SK-N-SH (cell line): ENCODE results near the gene MED15. TPM values are rescaled to one million over a fixed set of nuclear protein-coding genes. Genes with fewer than 3 reads are reported as not detected.
"Not testable (repeated sequence)": the region's sequence is repeated elsewhere in the genome, so short reads cannot be mapped to it uniquely, and the experiment has no call there.

ENCODE experiments used
- CTCF ChIA-PET: fragments of 300-600, 350-600 bp; formaldehyde crosslinking; extraction: SDS; loops from one replicate; lab custom pipeline; 2021; lab: Yijun Ruan, JAX
- POLR2A ChIA-PET: fragments of 350-600 bp; sonication (Branson Sonifier 250); formaldehyde crosslinking; extraction: SDS; loops from one replicate; lab custom pipeline; 2020; ENCODE audit warnings: antibody characterized with exemption, inconsistent platforms; lab: Yijun Ruan, JAX
- DNase-seq: peaks from one replicate; pipeline ENCODE4 v3.0.0; 2012
- H2AFZ ChIP-seq: fragments of 200-600 bp; sonication (generic); 2 replicates; pipeline ENCODE4 v1.8.1; 2016; ENCODE audit warnings: antibody characterized with exemption, mild to moderate bottlenecking, low read depth
- H3F3A ChIP-seq: fragments of 200-600 bp; sonication (generic); replicated peaks from 2 replicates; pipeline ENCODE3; 2016; ENCODE audit warnings: antibody characterized with exemption, mild to moderate bottlenecking; ENCODE audit not compliant: insufficient read depth
- H3K27ac ChIP-seq, 2 experiments: fragments of 200-500 bp in 1 of 2; fragments of 200-600 bp in 1 of 2; sonication (Bioruptor generic) in 1 of 2; sonication (generic), shearing (Covaris generic) in 1 of 2; 2 replicates each; pipeline versions ENCODE4 v1.5.1 to v1.6.1; 2014 to 2016; ENCODE audit warnings: low read depth in 2 of 2, inconsistent platforms in 1 of 2, low read length in 1 of 2, mild to moderate bottlenecking in 1 of 2, mixed read lengths in 1 of 2
- H3K27me3 ChIP-seq: fragments of 200-600 bp; sonication (generic), shearing (Covaris generic); 2 replicates; pipeline ENCODE4 v1.6.1; 2016; ENCODE audit warnings: mixed run types; ENCODE audit not compliant: insufficient read depth
- H3K36me3 ChIP-seq, 2 experiments: fragments of 200-500 bp in 1 of 2; fragments of 200-600 bp in 1 of 2; sonication (Bioruptor generic) in 1 of 2; sonication (generic) in 1 of 2; replicated peaks in 1 of 2; 2 replicates each; pipeline versions ENCODE3 to v1.5.1; 2014 to 2016; ENCODE audit warnings: low read length in 1 of 2, mild to moderate bottlenecking in 1 of 2; ENCODE audit not compliant: insufficient read depth in 2 of 2, control insufficient read depth in 1 of 2
- H3K4me1 ChIP-seq, 2 experiments: fragments of 200-500 bp in 1 of 2; fragments of 200-600 bp in 1 of 2; sonication (Bioruptor generic) in 1 of 2; sonication (generic), shearing (Covaris generic) in 1 of 2; 2 replicates each; pipeline versions ENCODE4 v1.5.1 to v1.6.1; 2014 to 2016; ENCODE audit warnings: low read depth in 1 of 2, low read length in 1 of 2, mixed run types in 1 of 2; ENCODE audit not compliant: insufficient read depth in 2 of 2, control insufficient read depth in 1 of 2
- H3K4me2 ChIP-seq: fragments of 200-600 bp; sonication (generic), shearing (Covaris generic); 2 replicates; pipeline ENCODE4 v1.6.1; 2017; ENCODE audit warnings: mixed run types
- H3K4me3 ChIP-seq, 2 experiments: fragments of 200-500 bp in 1 of 2; fragments of 200-600 bp in 1 of 2; sonication (Bioruptor generic) in 1 of 2; sonication (generic), shearing (Covaris generic) in 1 of 2; 2 replicates each; pipeline versions ENCODE4 v1.5.1 to v1.8.1; 2014 to 2016; ENCODE audit warnings: low read depth in 2 of 2, inconsistent platforms in 1 of 2, low read length in 1 of 2, mild to moderate bottlenecking in 1 of 2, mixed read lengths in 1 of 2, moderate library complexity in 1 of 2
- H3K79me2 ChIP-seq: fragments of 200-600 bp; sonication (generic); 2 replicates; pipeline ENCODE4 v1.8.1; 2017; ENCODE audit warnings: mild to moderate bottlenecking; ENCODE audit not compliant: insufficient read depth
- H3K9ac ChIP-seq: fragments of 200-600 bp; sonication (generic); 2 replicates; pipeline ENCODE4 v1.6.1; 2017; ENCODE audit warnings: mixed run types
- H3K9me2 ChIP-seq: fragments of 200-600 bp; sonication (generic); 2 replicates; pipeline ENCODE4 v1.6.1; 2017; ENCODE audit warnings: mixed run types
- H3K9me3 ChIP-seq: fragments of 200-600 bp; sonication (generic); 2 replicates; pipeline ENCODE4 v1.6.1; 2017; ENCODE audit warnings: mixed run types, mild to moderate bottlenecking, moderate library complexity
- H4K20me1 ChIP-seq: fragments of 200-600 bp; sonication (generic); 2 replicates; pipeline ENCODE4 v1.6.1; 2017; ENCODE audit warnings: mild to moderate bottlenecking, mixed run types; ENCODE audit not compliant: insufficient read depth
- ELF1 ChIP-seq: IDR thresholded peaks from 2 replicates; pipeline ENCODE4 v1.4.0; 2012
- EP300 ChIP-seq, 2 experiments: IDR thresholded peaks; 2 replicates each; pipeline versions ENCODE4 v1.4.0 to v1.6.1; 2012; ENCODE audit warnings: borderline replicate concordance in 1 of 2, low read depth in 1 of 2, low read length in 1 of 2
- FOSL2 ChIP-seq: IDR thresholded peaks from 2 replicates; pipeline ENCODE4 v1.4.0; 2012; ENCODE audit warnings: low read depth, mild to moderate bottlenecking, moderate library complexity, borderline replicate concordance
- FOXJ3 ChIP-seq: sonication (generic); formaldehyde crosslinking; IDR thresholded peaks from 2 replicates; pipeline ENCODE4 v1.5.1; 2020; ENCODE audit warnings: mild to moderate bottlenecking, missing genetic modification reagents
- JUND ChIP-seq: IDR thresholded peaks from 2 replicates; pipeline ENCODE4 v1.4.0; 2012
- NFIC ChIP-seq: IDR thresholded peaks from 2 replicates; pipeline ENCODE4 v1.4.0; 2012; ENCODE audit warnings: borderline replicate concordance
- NRF1 ChIP-seq: IDR thresholded peaks from 2 replicates; pipeline ENCODE4 v1.6.1; 2012; ENCODE audit warnings: low read depth, mild to moderate bottlenecking, low read length
- POLR2AphosphoS5 ChIP-seq: IDR thresholded peaks from 2 replicates; pipeline ENCODE4 v1.6.1; 2012; ENCODE audit warnings: low read depth, low read length
- RAD21 ChIP-seq: IDR thresholded peaks from 2 replicates; pipeline ENCODE4 v1.6.1; 2012; ENCODE audit warnings: mild to moderate bottlenecking, low read length
- SMC3 ChIP-seq: IDR thresholded peaks from 2 replicates; pipeline ENCODE4 v1.6.1; 2012; ENCODE audit warnings: low read depth, low read length, improper control_type of control experiment
- TAF1 ChIP-seq: IDR thresholded peaks from 2 replicates; pipeline ENCODE4 v1.6.1; 2012; ENCODE audit warnings: low read depth, mild to moderate bottlenecking, low read length, moderate library complexity, borderline replicate concordance
- TCF12 ChIP-seq: IDR thresholded peaks from 2 replicates; pipeline ENCODE4 v1.4.0; 2012
- YY1 ChIP-seq: IDR thresholded peaks from 2 replicates; pipeline ENCODE4 v1.4.0; 2012; ENCODE audit warnings: low read depth, mild to moderate bottlenecking
- WGBS: methylation state at CpG from one replicate; pipeline ENCODE4 v1.1.6; 2017; ENCODE audit warnings: low lambda C conversion rate; 5-methylcytosine and 5-hydroxymethylcytosine counted together
- polyA plus RNA-seq, 3 experiments: library from polyadenylated mRNA; depleted of rRNA; stranded (reverse); fragments of >200 nt; gene quantifications; 2 replicates each; pipeline ENCODE4 v1.2.3, GENCODE V29; 2012
- TF ChIP-seq, protein P1 (sequence below): fragments of 200-600 bp; sonication (generic); IDR thresholded peaks from 2 replicates; pipeline ENCODE4 v1.6.1; 2017; ENCODE audit warnings: antibody characterized with exemption, mild to moderate bottlenecking, moderate library complexity
- TF ChIP-seq, protein P2 (sequence below): IDR thresholded peaks from 2 replicates; pipeline ENCODE4; 2012

The MED15 gene
- polyA plus RNA-seq, 1 of the 3 experiments (the other 2 are of a cell fraction), result 45.1 TPM

- 0 out of 4 replicates have a peak overlapping the region, but pooled peaks of 1 of the 2 experiments have one; percentile 14 for H3K4me3 ChIP-seq
- CTCF ChIA-PET, result interaction anchor here (1.3 kb wide), 1 partner anchor 33 kb away, joined by 3 read pairs; no protein-coding TSS in a partner anchor
Measured at GRCh38 chr22:20504293-20504922, 3.0 kb upstream of the MED15 start.

GRCh38 chr22:20506543-20507252 lies 712 bp upstream of the MED15 start:
- TF ChIP-seq NRF1, result no peak
- no peak for TF ChIP-seq RAD21
- no peak for TF ChIP-seq TAF1
- TF ChIP-seq SMC3, result no peak
- no peak for TF ChIP-seq POLR2AphosphoS5
- no peak for TF ChIP-seq YY1
- TF ChIP-seq FOXJ3 (CRISPR knock-in tag), result no peak
- TF ChIP-seq, protein P1, sequence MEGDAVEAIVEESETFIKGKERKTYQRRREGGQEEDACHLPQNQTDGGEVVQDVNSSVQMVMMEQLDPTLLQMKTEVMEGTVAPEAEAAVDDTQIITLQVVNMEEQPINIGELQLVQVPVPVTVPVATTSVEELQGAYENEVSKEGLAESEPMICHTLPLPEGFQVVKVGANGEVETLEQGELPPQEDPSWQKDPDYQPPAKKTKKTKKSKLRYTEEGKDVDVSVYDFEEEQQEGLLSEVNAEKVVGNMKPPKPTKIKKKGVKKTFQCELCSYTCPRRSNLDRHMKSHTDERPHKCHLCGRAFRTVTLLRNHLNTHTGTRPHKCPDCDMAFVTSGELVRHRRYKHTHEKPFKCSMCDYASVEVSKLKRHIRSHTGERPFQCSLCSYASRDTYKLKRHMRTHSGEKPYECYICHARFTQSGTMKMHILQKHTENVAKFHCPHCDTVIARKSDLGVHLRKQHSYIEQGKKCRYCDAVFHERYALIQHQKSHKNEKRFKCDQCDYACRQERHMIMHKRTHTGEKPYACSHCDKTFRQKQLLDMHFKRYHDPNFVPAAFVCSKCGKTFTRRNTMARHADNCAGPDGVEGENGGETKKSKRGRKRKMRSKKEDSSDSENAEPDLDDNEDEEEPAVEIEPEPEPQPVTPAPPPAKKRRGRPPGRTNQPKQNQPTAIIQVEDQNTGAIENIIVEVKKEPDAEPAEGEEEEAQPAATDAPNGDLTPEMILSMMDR, result no peak
- TF ChIP-seq ELF1, result no peak
- TF ChIP-seq, protein P2, sequence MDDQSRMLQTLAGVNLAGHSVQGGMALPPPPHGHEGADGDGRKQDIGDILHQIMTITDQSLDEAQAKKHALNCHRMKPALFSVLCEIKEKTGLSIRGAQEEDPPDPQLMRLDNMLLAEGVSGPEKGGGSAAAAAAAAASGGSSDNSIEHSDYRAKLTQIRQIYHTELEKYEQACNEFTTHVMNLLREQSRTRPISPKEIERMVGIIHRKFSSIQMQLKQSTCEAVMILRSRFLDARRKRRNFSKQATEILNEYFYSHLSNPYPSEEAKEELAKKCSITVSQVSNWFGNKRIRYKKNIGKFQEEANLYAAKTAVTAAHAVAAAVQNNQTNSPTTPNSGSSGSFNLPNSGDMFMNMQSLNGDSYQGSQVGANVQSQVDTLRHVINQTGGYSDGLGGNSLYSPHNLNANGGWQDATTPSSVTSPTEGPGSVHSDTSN, result no peak
- TF ChIP-seq, all 33 proteins: peak for 0
- peaks cover 47% of the 10 kb centered on the region for H3K79me2 ChIP-seq
- H3K9ac ChIP-seq, result peak overlapping the region; percentile 98
- H3K27ac ChIP-seq, result peak overlapping the region; percentile 87 to 96; a peak in 2 of 4 replicates
- H3K4me2 ChIP-seq, result peak overlapping the region; percentile 99
- H3K4me1 ChIP-seq, result peaks cover 22 to 34% of the 10 kb centered on the region in 2 experiments; a peak in 3 of 4 replicates
- H2AFZ ChIP-seq, result peak overlapping the region; percentile 91
- 64% methylated on average over 13 of the region's 13 CpGs for WGBS
- peaks cover 23% of the 10 kb centered on the region for H3F3A ChIP-seq
- no peaks in the 10 kb centered on the region for H3K27me3 ChIP-seq
- H3K36me3 ChIP-seq, result peaks cover 2 to 8% of the 10 kb centered on the region in 2 experiments
- DNase-seq, result no peak
- peaks cover 21% of the 10 kb centered on the region for H4K20me1 ChIP-seq
- no peaks in the 10 kb centered on the region for H3K9me3 ChIP-seq
- peak overlapping the region; percentile 67 to 78 for H3K4me3 ChIP-seq
- POLR2A ChIA-PET, result interaction anchor here (0.9 kb wide), 1 partner anchor 31 kb away, joined by 3 read pairs; no protein-coding TSS in a partner anchor
- CTCF ChIA-PET, result interaction anchor here (1.5 to 2.8 kb wide), 4 partner anchors 11 to 57 kb away, joined by 3 to 11 read pairs (median 7); no protein-coding TSS in a partner anchor
- H3K9me2 ChIP-seq, result no peaks in the 10 kb centered on the region

More at GRCh38 chr22:20504293-20504922, 3.0 kb upstream of the MED15 start:
- H3K27me3 ChIP-seq, H3K9me3 ChIP-seq, H3K9me2 ChIP-seq, H4K20me1 ChIP-seq, H3K36me3 ChIP-seq, POLR2A ChIA-PET: not testable (repeated sequence)
- H3K4me1 ChIP-seq, result peaks cover 9 to 25% of the 10 kb centered on the region in 2 experiments; a peak in 3 of 4 replicates
- TF ChIP-seq EP300 (IDR thresholded peaks at IDR 0.05; ENCODE audit: borderline replicate concordance in 1 of 2, low read depth in 1 of 2, low read length in 1 of 2) (peak in 1 of 2 experiments; percentile 45; a peak in 1 of 4 replicates), TCF12 (peak; percentile 46), JUND (peak; percentile 78; the same call in 1 of the 2 replicates), NFIC (peak; percentile 94), FOSL2 (peak; percentile 68; the same call in 1 of the 2 replicates)
- TF ChIP-seq, protein P2, result peak; percentile 81
- TF ChIP-seq, all 33 proteins: peak for 6; not testable (repeated sequence) for 27
- Histone ChIP-seq H2AFZ (0 out of 2 replicates have a peak overlapping the region, but pooled peaks have one; percentile 23), H3K79me2 (peaks cover 24% of the 10 kb centered on the region), H3K4me2 (peak overlapping the region; percentile 59), H3K27ac (peak overlapping the region; percentile 76 to 83), H3F3A (peaks cover 19% of the 10 kb centered on the region)
- H3K9ac ChIP-seq, DNase-seq: not testable (repeated sequence)
- WGBS, result 55% methylated on average over 5 of the region's 5 CpGs

DNA sequence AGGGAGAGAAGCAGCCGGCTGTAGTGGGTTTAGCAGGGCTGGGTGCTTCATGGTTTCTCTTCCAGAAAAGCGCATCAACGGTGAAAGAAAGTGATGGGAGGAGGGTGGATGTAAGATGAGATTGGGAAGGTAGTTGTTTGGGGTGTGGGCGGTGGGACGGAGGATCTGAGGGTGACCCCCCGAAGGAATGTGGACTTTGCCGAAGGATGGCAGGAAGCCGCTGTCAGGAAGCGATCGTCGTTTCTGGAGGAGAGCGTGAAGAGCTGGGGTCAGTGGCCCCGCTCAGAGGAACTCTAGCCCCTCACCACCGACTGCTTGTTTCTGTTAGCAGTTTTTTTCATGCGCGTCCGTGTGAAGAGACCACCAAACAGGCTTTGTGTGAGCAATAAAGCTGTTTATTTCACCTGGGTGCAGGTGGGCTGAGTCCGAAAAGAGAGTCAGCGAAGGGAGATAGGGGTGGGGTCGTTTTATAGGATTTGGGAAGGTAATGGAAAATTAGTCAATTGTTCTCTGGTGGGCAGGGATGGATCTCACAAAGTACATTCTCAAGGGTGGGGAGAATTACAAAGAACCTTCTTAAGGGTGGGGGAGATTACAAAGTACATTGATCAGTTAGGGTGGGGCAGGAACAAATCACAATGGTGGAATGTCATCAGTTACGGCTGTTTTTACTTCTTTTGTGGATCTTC lies 801 bp downstream of the MED15 start:
- not testable (repeated sequence) for H2AFZ ChIP-seq, H3K9me3 ChIP-seq, H3K9me2 ChIP-seq, H3K27me3 ChIP-seq
- H3K79me2 ChIP-seq, result peaks cover 62% of the 10 kb centered on the region
- peak overlapping the region; percentile 98 for H3K9ac ChIP-seq
- H3K27ac ChIP-seq, result peak overlapping the region; percentile 87 to 96
- ChIA-PET CTCF (interaction anchor here (0.9 to 2.8 kb wide), 8 partner anchors 9 to 75 kb away, joined by 3 to 11 read pairs (median 3); no protein-coding TSS in a partner anchor), POLR2A (interaction anchor here (1.0 kb wide), 1 partner anchor 10 kb away, joined by 4 read pairs; no protein-coding TSS in a partner anchor)
- H3K4me2 ChIP-seq, result peak overlapping the region; percentile 99
- H3F3A ChIP-seq, result peaks cover 23% of the 10 kb centered on the region
- WGBS, result 2% methylated on average over 21 of the region's 21 CpGs
- peak; percentile 47 for DNase-seq
- H3K4me1 ChIP-seq, result peaks cover 22 to 34% of the 10 kb centered on the region in 2 experiments; a peak in 3 of 4 replicates
- peaks cover 36% of the 10 kb centered on the region for H4K20me1 ChIP-seq
- peak overlapping the region; percentile 67 to 78 for H3K4me3 ChIP-seq
- H3K36me3 ChIP-seq, result peaks cover 2 to 11% of the 10 kb centered on the region in 2 experiments
